HCT116 (cell line): Measurements from ENCODE around the gene SBF1. TPM values are rescaled to one million over a fixed set of nuclear protein-coding genes. Genes with fewer than 3 reads are reported as not detected.
A peak's percentile ranks its signal among the peaks of the same experiment; 100 is the strongest.

Source experiments
- ATAC-seq: fragments of 200-7000 bp; cut with Tn5 transposase; 2 replicates; pipeline ENCODE4 v1.9.1; 2020; ENCODE audit warnings: mild to moderate bottlenecking, moderate library complexity
- BruUV-seq: library from RNA; stranded (reverse); fragments of 400-500 nt; replicated peaks from 2 replicates; lab custom pipeline; 2021; lab: Mats Ljungman, UMichigan
- CTCF ChIA-PET: fragments of 300-600 bp; sonication (Branson Sonifier 250); formaldehyde crosslinking; loops from one replicate; lab custom pipeline; 2021; ENCODE audit warnings: antibody characterized with exemption; lab: Charles Lee
- POLR2A ChIA-PET: fragments of 300-600, 350-600 bp; sonication (Branson Sonifier 250); formaldehyde crosslinking; loops from one replicate; lab custom pipeline; 2021; ENCODE audit warnings: antibody characterized with exemption; lab: Charles Lee
- RAD21 ChIA-PET, 2 experiments: fragments of 300-600 bp; sonication (Branson Sonifier 250); formaldehyde crosslinking; loops; one replicate each; lab custom pipeline; 2023; ENCODE audit warnings: low total read pairs in 2 of 2; ENCODE audit not compliant: uncharacterized antibody in 2 of 2, unreplicated experiment in 2 of 2, low non-redundant PET in 1 of 2; lab: Charles Lee
- DNase-seq: peaks from one replicate; pipeline ENCODE4 v3.0.0-alpha.2; 2010; ENCODE audit warnings: low read depth, low spot score
- H2AFZ ChIP-seq: fragments of 200-600 bp; shearing (Covaris generic), sonication (generic); 2 replicates; pipeline ENCODE4 v1.6.1; 2017; ENCODE audit warnings: low read depth, mixed run types, mixed read lengths, antibody characterized with exemption, low read length; ENCODE audit not compliant: poor library complexity, severe bottlenecking
- H3K27ac ChIP-seq: 2 replicates; pipeline ENCODE4 v1.5.1; 2012; ENCODE audit warnings: low read depth, low read length
- H3K27me3 ChIP-seq: fragments of 200-600 bp; sonication (generic); 2 replicates; pipeline ENCODE4 v1.6.1; 2016; ENCODE audit warnings: mixed run types, low read length, mixed read lengths; ENCODE audit not compliant: insufficient read depth
- H3K36me3 ChIP-seq, 2 experiments: fragments of 200-500 bp in 1 of 2; fragments of 200-600 bp in 1 of 2; sonication (Bioruptor generic) in 1 of 2; sonication (generic) in 1 of 2; 2 replicates each; pipeline versions ENCODE4 v1.5.1 to v1.6.1; 2014 to 2016; ENCODE audit warnings: low read length in 2 of 2, inconsistent platforms in 1 of 2, mixed read lengths in 1 of 2, mixed run types in 1 of 2; ENCODE audit not compliant: insufficient read depth in 2 of 2, control insufficient read depth in 1 of 2
- H3K4me1 ChIP-seq, 2 experiments: fragments of 200-600 bp in 1 of 2; sonication (generic) in 1 of 2; 2 replicates each; pipeline versions ENCODE4 v1.5.1 to v1.6.1; 2012 to 2017; ENCODE audit warnings: low read length in 2 of 2, inconsistent platforms in 1 of 2, mild to moderate bottlenecking in 1 of 2, mixed read lengths in 1 of 2, mixed run types in 1 of 2, moderate library complexity in 1 of 2; ENCODE audit not compliant: insufficient read depth in 2 of 2, control insufficient read depth in 1 of 2
- H3K4me2 ChIP-seq: fragments of 200-600 bp; sonication (generic); 2 replicates; pipeline ENCODE4 v1.6.1; 2017; ENCODE audit warnings: mixed run types, low read length, mixed read lengths
- H3K4me3 ChIP-seq, 2 experiments: fragments of 200-600 bp in 1 of 2; sonication (generic) in 1 of 2; replicated peaks in 1 of 2; 2 replicates each; pipeline ENCODE4 v1.5.1; 2011 to 2016; ENCODE audit warnings: low read length in 2 of 2, control low read depth in 1 of 2, low read depth in 1 of 2, mild to moderate bottlenecking in 1 of 2, mixed read lengths in 1 of 2, mixed run types in 1 of 2
- H3K79me2 ChIP-seq: fragments of 200-600 bp; sonication (generic); 2 replicates; pipeline ENCODE4 v1.6.1; 2017; ENCODE audit warnings: mild to moderate bottlenecking, mixed run types, low read length, moderate library complexity, mixed read lengths; ENCODE audit not compliant: insufficient read depth
- H3K9ac ChIP-seq: fragments of 200-600 bp; sonication (generic); 2 replicates; pipeline ENCODE4 v1.6.1; 2016; ENCODE audit warnings: low read length, mixed read lengths
- H3K9me2 ChIP-seq: fragments of 200-600 bp; sonication (generic), shearing (Covaris generic); 2 replicates; pipeline ENCODE4 v1.6.1; 2017; ENCODE audit warnings: mixed run types, mild to moderate bottlenecking, moderate library complexity; ENCODE audit not compliant: insufficient read depth
- H3K9me3 ChIP-seq, 2 experiments: fragments of 200-500 bp in 1 of 2; fragments of 200-600 bp in 1 of 2; sonication (Bioruptor generic) in 1 of 2; sonication (generic) in 1 of 2; 2 replicates each; pipeline ENCODE4 v1.6.1; 2014 to 2017; ENCODE audit warnings: low read length in 2 of 2, mixed read lengths in 2 of 2, inconsistent platforms in 1 of 2, low read depth in 1 of 2, mild to moderate bottlenecking in 1 of 2, mixed run types in 1 of 2, moderate library complexity in 1 of 2; ENCODE audit not compliant: control insufficient read depth in 1 of 2, insufficient read depth in 1 of 2
- H4K20me1 ChIP-seq: fragments of 200-600 bp; sonication (generic), shearing (Covaris generic); 2 replicates; pipeline ENCODE4 v1.6.1; 2017; ENCODE audit warnings: mixed run types, mild to moderate bottlenecking, moderate library complexity; ENCODE audit not compliant: insufficient read depth
- CBX3 ChIP-seq: IDR thresholded peaks from 2 replicates; pipeline ENCODE4 v1.6.1; 2012; ENCODE audit warnings: low read depth
- CEBPB ChIP-seq: IDR thresholded peaks from 2 replicates; pipeline ENCODE4 v1.6.1; 2012; ENCODE audit warnings: low read depth
- CTCF ChIP-seq, 3 experiments: fragments of 200-600 bp in 1 of 3; sonication (generic) in 1 of 3; IDR thresholded peaks in 2 of 3; conservative IDR thresholded peaks in 1 of 3; 2 replicates each; pipeline ENCODE4 v1.5.1; 2012 to 2017; ENCODE audit warnings: low read depth in 2 of 3, low read length in 2 of 3, antibody characterized with exemption in 1 of 3, borderline replicate concordance in 1 of 3, control low read depth in 1 of 3, mild to moderate bottlenecking in 1 of 3, mixed read lengths in 1 of 3, mixed run types in 1 of 3, moderate library complexity in 1 of 3; ENCODE audit not compliant: insufficient read depth in 1 of 3
- EGR1 ChIP-seq: IDR thresholded peaks from 2 replicates; pipeline ENCODE4 v1.6.1; 2012; ENCODE audit warnings: low read depth
- ELF1 ChIP-seq: IDR thresholded peaks from 2 replicates; pipeline ENCODE4 v1.6.1; 2012; ENCODE audit warnings: low read depth, borderline replicate concordance
- EZH2 ChIP-seq: fragments of 200-600 bp; sonication (generic); IDR thresholded peaks from 2 replicates; pipeline ENCODE4 v1.6.1; 2017; ENCODE audit warnings: antibody characterized with exemption, mixed run types
- EZH2phosphoT487 ChIP-seq: fragments of 200-600 bp; IDR thresholded peaks from 2 replicates; pipeline ENCODE4 v1.6.1; 2018; ENCODE audit warnings: antibody characterized with exemption, borderline replicate concordance
- FOSL1 ChIP-seq: IDR thresholded peaks from 2 replicates; pipeline ENCODE4 v1.6.1; 2012; ENCODE audit warnings: low read depth
- POLR2A ChIP-seq: IDR thresholded peaks from 2 replicates; pipeline ENCODE4 v1.7.0; 2011; ENCODE audit warnings: borderline replicate concordance; ENCODE audit not compliant: insufficient read depth, insufficient read length; ENCODE audit errors: extremely low read depth
- RAD21 ChIP-seq: IDR thresholded peaks from 2 replicates; pipeline ENCODE4 v1.6.1; 2012; ENCODE audit warnings: low read depth, mild to moderate bottlenecking
- SP1 ChIP-seq: IDR thresholded peaks from 2 replicates; pipeline ENCODE4 v1.6.1; 2012; ENCODE audit warnings: low read depth
- SRF ChIP-seq: IDR thresholded peaks from 2 replicates; pipeline ENCODE4 v1.6.1; 2012; ENCODE audit warnings: low read depth
- TCF7L2 ChIP-seq: IDR thresholded peaks from 2 replicates; pipeline ENCODE4 v1.7.0; 2011; ENCODE audit warnings: borderline replicate concordance, inconsistent platforms; ENCODE audit not compliant: insufficient read depth, insufficient read length; ENCODE audit errors: extremely low read depth
- YY1 ChIP-seq: IDR thresholded peaks from 2 replicates; pipeline ENCODE4 v1.6.1; 2011; ENCODE audit warnings: low read length, low read depth, moderate library complexity, mild to moderate bottlenecking; ENCODE audit not compliant: insufficient replicate concordance; ENCODE audit errors: extremely low read depth
- ZBTB33 ChIP-seq: IDR thresholded peaks from 2 replicates; pipeline ENCODE4 v1.6.1; 2011; ENCODE audit warnings: mild to moderate bottlenecking, low read length, moderate library complexity; ENCODE audit not compliant: insufficient replicate concordance; ENCODE audit errors: extremely low read depth
- ZFX ChIP-seq: fragments of 450-650 bp; IDR thresholded peaks from 2 replicates; pipeline ENCODE4 v1.6.1; 2017
- ZNF274 ChIP-seq: fragments of 200-500 bp; sonication (Bioruptor generic); IDR thresholded peaks from 2 replicates; pipeline ENCODE4 v1.6.1; 2014; ENCODE audit warnings: mild to moderate bottlenecking, low read depth, low read length, inconsistent platforms
- intact Hi-C: fragments of 100-400 bp; cut with micrococcal nuclease; formaldehyde crosslinking; loops from 2 replicates; pipeline ENCODE4 v1.10.0; 2022
- total RNA-seq: library from RNA; stranded (reverse); gene quantifications from one replicate; pipeline ENCODE4 v1.2.1, GENCODE V29; 2021; ENCODE audit not compliant: unreplicated experiment

SBF1 gene
- total RNA-seq, 1 experiment from 2014 or later: 91.1 TPM

- no TSS peak for BruUV-seq
- DNase-seq (no peak), ATAC-seq (0 out of 2 replicates have a peak, but pooled peaks have one; percentile 23)
- Histone ChIP-seq H3K27me3 (no peaks in the 10 kb centered on the region), H3K4me1 (no peaks in the 10 kb centered on the region), H2AFZ (no peak overlapping the region), H3K27ac (no peak overlapping the region), H3K9ac (no peak overlapping the region), H3K9me2 (no peaks in the 10 kb centered on the region), H3K9me3 (no peaks in the 10 kb centered on the region), H3K36me3 (peaks cover 22 to 29% of the 10 kb centered on the region in 2 experiments; a peak in 3 of 4 replicates), H3K79me2 (no peaks in the 10 kb centered on the region), H3K4me2 (no peak overlapping the region), H3K4me3 (no peak overlapping the region), H4K20me1 (no peaks in the 10 kb centered on the region)
- intact Hi-C loops: no loop called here
- ChIA-PET CTCF (no interaction called here), RAD21 (no interaction called here), POLR2A (no interaction called here)
- no peak for TF ChIP-seq YY1
- no peak for TF ChIP-seq SP1
- TF ChIP-seq FOSL1: no peak
- no peak for TF ChIP-seq TCF7L2
- no peak for TF ChIP-seq POLR2A
- TF ChIP-seq EZH2phosphoT487: no peak
Observed at GRCh38 chr22:50461979-50462540, 12.8 kb downstream of the SBF1 start.

GRCh38 chr22:50461536-50461935 lies 13.3 kb downstream of the SBF1 start:
- DNase-seq (no peak), ATAC-seq (no peak)
- Histone ChIP-seq H2AFZ (no peak overlapping the region), H3K4me2 (no peak overlapping the region), H3K9me3 (no peaks in the 10 kb centered on the region), H4K20me1 (no peaks in the 10 kb centered on the region), H3K27ac (no peak overlapping the region), H3K4me1 (no peaks in the 10 kb centered on the region), H3K27me3 (no peaks in the 10 kb centered on the region), H3K36me3 (peaks cover 22 to 29% of the 10 kb centered on the region in 2 experiments; a peak in 3 of 4 replicates), H3K4me3 (no peak overlapping the region), H3K9ac (no peak overlapping the region), H3K9me2 (no peaks in the 10 kb centered on the region), H3K79me2 (no peaks in the 10 kb centered on the region)
- BruUV-seq: no TSS peak
- POLR2A ChIA-PET: no interaction called here
- RAD21 ChIA-PET: no interaction called here
- intact Hi-C loops: no loop called here
- TF ChIP-seq SP1 (no peak), EZH2 (no peak), CBX3 (no peak), POLR2A (no peak), CTCF (IDR thresholded peaks at IDR 0.05 in 2 of 3, conservative IDR thresholded peaks at IDR 0.05 in 1 of 3; ENCODE audit: borderline replicate concordance in 1 of 3, insufficient read depth in 1 of 3, low read depth in 2 of 3, low read length in 2 of 3) (no peak), EGR1 (no peak), ZBTB33 (no peak), ZNF274 (no peak), SRF (no peak), RAD21 (no peak), FOSL1 (no peak), CEBPB (no peak), ELF1 (no peak), TCF7L2 (no peak), ZFX (no peak)
- CTCF ChIA-PET: interaction anchor here (1.3 kb wide), 1 partner anchor 23 kb away, joined by 3 read pairs; no protein-coding TSS in a partner anchor
